Glomerular endothelial cell (primary cell): ENCODE data around the gene BEGAIN. TPM values are rescaled to one million over a fixed set of nuclear protein-coding genes. Genes with fewer than 3 reads are reported as not detected.
"Not testable (repeated sequence)": the region's sequence is repeated elsewhere in the genome, so short reads cannot be mapped to it uniquely, and the experiment has no call there.

Experiments
- DNase-seq: peaks from one replicate; pipeline ENCODE4 v3.0.0-alpha.2; 2011; ENCODE audit warnings: low read depth, low spot score; ENCODE audit errors: extremely low read depth
- total RNA-seq: library from RNA; depleted of rRNA; stranded (reverse); fragments of >200 nt; gene quantifications from 2 replicates; pipeline ENCODE4 v1.2.3, GENCODE V29; 2015

BEGAIN gene
- total RNA-seq, 1 donor from 2014 or later, result not detected

- DNase-seq, result no peak
These were observed 61.6 kb downstream of the BEGAIN start for GRCh38 chr14:100525615-100526014.

- no peak for DNase-seq
These were observed 62.3 kb downstream of the BEGAIN start for GRCh38 chr14:100524933-100525243.

GRCh38 chr14:100524233-100524932 lies 62.8 kb downstream of the BEGAIN start:
- DNase-seq, result no peak

GRCh38 chr14:100523843-100524169 lies 63.4 kb downstream of the BEGAIN start:
- no peak for DNase-seq

- no peak for DNase-seq
These were observed 63.9 kb downstream of the BEGAIN start for GRCh38 chr14:100523131-100523842.

- no peak for DNase-seq
These were observed 64.6 kb downstream of the BEGAIN start for GRCh38 chr14:100522616-100523099.

GRCh38 chr14:100506053-100506452 lies 81.2 kb downstream of the BEGAIN start:
- DNase-seq, result not testable (repeated sequence)

- DNase-seq, result no peak
These were observed 82.7 kb downstream of the BEGAIN start for GRCh38 chr14:100504372-100505078.

- no peak for DNase-seq
These were observed 84.0 kb downstream of the BEGAIN start for GRCh38 chr14:100503251-100503650.

GRCh38 chr14:100502622-100503220 lies 84.5 kb downstream of the BEGAIN start:
- DNase-seq, result no peak

- no peak for DNase-seq
These were observed 87.1 kb downstream of the BEGAIN start for GRCh38 chr14:100500128-100500527.

- DNase-seq, result no peak
These were observed 89.1 kb downstream of the BEGAIN start for GRCh38 chr14:100498068-100498467.

GRCh38 chr14:100495917-100496316 lies 91.3 kb downstream of the BEGAIN start:
- DNase-seq, result no peak

- DNase-seq, result no peak
These were observed 92.6 kb downstream of the BEGAIN start for GRCh38 chr14:100494645-100495044.

GRCh38 chr14:100490252-100490651 lies 97.0 kb downstream of the BEGAIN start:
- DNase-seq, result no peak

- no peak for DNase-seq
These were observed 99.2 kb downstream of the BEGAIN start for GRCh38 chr14:100488057-100488456.

- DNase-seq, result no peak
These were observed 99.9 kb downstream of the BEGAIN start for GRCh38 chr14:100487304-100487703.
